GM18868 (cell line): ENCODE data around the gene SMAD3.
"Not testable (repeated sequence)": the region's sequence is repeated elsewhere in the genome, so short reads cannot be mapped to it uniquely, and the experiment has no call there.

Experiments used
- ATAC-seq: cut with Tn5 transposase; IDR thresholded peaks from one replicate; pipeline ENCODE4 v1.9.1; 2021; ENCODE audit warnings: mild to moderate bottlenecking, moderate library complexity; ENCODE audit not compliant: unreplicated experiment

SMAD3 gene

DNA sequence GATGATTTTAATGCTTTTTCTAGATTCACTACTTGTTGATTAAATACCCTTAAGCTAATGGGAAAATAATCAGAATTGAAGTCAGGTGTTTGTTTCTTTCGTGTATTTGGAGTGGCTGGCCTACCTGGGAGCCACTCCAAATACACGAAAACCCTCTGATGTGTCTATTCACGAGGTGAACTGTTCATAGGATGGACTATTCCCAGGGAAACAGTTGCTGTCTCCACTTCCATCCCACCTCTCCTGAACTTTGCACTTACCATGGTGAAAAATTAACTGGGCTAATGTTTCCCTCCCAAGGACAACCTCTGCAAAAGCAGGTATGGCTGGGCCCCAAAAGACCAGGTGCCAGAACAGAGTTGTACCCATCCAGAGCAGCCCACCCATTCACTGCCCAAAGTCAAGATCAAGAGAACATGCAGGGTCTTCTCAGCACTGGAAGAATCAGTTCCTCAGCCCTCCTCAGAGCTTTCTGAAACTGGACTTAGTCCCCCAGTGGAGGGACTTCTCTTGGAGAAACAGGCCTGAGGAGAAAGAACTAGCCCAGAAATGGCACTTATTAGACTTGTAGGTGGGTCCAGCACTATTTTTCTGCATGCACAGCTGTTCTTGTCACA is 2.9 kb upstream of the SMAD3 start:
- no peak for ATAC-seq

DNA sequence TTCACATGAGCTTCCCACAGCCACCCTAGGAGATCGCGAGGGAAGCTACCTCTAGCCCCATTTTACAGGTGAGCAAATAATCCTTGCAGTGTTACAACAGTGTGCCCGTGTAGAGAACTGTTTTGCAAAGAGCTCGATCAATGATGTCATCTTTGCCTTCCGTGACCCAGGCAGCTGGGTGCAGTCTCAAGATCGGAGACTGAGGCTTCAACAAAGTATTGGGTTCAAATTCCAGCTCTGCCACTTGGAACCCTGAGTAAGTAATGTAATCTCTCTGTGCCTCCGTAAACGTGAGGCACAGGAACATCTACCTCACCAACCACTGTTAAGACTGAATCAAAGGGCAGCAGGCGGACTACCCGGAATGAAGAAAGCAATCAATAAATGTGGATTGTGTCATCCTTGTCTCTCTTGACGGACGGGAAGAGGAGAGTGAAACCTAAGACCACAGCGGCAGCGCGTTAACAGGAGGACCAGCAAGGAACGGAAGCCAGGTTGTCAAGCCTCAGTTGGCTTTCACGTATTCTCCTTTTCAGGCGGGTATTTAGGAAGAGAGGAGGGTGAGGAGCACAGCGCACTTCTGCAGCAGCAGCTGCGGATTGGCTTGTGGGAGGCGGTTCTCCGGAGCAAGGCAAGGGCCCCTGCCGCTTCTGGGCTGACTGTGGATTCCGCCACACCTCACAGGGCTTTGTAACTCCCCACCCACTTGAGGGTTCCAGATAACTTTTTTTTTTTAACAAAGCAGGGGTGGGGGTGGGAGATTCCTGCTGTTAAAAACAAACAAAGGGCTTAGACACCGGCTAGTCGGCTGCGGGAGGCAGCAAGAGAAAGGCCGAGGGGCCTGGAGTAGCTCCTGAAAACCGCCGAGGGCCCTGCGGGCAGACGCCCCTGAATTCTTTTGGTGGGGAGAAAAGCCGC is 1.5 kb upstream of the SMAD3 start:
- ATAC-seq: no peak

DNA sequence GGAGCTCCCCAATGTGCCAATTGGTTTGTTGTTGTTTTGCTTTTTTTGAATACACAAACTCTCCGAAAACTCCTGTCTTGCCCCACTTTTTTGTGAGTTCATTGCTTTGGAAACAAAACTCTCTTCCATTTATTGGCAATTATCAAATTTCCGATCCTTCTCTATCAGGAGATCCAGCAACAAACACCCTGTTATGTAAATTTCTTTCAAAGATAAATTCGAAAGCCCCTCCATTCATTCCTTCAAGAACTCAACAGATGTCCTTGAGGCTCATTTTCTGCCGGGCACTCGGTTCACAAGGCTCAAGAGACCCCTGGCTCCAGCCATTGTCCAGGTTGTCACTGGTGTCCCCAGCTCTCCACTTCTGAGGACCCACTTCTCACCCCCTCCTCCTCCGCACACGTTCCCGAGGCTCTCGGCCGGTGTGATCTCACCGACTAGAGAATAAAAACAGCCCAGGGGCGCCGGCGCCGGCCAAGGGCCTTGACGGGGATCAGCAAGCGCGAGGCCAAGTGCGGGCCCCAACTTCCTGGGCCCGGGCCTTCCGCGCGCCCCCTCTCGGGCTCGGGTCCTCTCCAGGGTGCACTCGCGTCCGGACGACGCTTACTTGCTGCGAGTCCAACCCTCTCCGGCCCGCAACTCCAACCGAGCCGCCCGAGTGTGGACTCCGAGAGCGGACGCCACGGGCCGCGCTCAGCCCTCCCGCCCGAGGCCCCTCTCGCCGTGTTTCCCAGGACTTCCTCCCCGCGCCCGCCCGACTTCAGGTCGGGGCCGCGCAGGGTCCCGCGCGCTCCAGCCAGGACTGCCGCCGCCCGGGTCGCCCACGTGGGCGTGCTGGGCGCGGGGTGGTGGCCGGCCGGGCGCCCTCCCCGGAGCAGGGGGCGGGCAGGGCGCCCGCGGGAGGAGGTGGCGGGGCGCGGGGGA is 533 bp upstream of the SMAD3 start:
- ATAC-seq: peak; percentile 6

DNA sequence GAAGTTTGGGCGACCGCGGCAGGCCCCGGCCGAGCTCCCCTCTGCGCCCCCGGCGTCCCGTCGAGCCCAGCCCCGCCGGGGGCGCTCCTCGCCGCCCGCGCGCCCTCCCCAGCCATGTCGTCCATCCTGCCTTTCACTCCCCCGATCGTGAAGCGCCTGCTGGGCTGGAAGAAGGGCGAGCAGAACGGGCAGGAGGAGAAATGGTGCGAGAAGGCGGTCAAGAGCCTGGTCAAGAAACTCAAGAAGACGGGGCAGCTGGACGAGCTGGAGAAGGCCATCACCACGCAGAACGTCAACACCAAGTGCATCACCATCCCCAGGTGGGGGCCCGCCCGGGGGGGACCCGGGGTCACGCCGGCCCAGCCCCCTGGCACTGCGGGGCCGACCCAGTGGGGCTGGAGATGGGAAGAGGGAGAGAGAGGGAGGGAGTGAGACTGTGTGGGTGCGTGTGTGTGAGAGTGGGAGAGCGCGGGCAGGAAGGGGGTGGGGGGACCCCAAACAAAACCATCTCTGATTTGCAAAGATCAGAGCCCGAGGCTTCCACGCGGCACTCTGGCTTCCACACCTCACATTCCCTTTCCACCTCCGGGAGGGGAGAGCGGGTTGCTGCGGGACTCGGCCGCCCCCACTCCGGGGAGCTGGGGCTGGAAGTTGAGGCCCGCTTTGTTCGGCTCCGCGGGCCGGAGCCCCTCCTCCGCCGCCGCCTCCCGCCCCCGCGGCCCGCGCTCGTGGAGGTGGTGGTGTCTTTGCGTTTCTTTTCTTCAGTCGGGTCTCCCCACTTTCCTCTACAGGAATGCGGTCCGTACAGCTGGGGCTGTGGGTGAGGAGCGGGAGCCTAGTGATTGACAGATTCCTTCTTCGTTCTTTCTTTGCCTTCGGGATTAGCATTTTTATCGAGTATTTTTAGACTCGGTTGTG is 898 bp downstream of the SMAD3 start:
- ATAC-seq: no peak

DNA sequence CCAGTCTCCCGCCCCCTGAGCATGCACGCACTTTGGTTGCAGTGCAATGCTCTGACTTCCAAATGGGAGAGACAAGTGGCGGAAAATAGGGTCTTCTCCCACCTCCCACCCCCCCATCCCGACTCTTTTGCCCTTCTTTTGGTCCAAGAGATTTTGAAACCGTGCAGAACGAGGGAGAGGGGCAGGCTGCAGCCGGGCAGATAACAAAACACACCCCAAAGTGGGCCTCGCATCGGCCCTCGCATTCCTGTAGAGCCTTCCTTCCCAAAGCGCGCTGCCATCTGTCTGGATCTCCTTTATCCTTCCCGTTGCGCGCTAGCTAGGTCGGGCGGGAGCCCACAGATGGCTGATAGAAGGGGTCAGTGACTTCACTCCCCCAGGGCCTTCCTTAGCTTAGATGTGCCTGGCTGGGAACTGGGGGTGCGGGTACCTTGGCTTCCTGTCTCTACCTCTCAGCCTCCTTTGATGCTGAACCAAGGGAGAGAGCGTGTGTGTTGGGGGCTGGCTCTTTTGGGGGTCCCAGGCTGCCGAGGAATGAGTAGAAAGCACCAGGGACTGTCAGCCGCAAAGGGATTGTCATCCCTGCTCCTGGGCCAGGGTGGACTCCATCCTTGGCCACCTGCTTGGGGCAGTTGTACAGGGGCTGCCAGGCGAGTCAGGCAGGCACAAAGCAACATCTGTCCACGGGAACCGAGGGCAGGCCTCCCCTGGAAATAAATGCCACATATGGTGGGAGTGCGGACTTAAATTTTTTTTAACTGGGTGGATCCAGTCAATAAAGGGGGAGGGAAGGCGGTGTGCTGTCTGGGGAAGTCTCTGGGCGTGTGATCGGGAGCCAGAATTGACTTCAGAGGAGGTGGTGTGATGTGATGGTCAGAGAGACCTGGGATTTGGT is 1.8 kb downstream of the SMAD3 start:
- no peak for ATAC-seq

DNA sequence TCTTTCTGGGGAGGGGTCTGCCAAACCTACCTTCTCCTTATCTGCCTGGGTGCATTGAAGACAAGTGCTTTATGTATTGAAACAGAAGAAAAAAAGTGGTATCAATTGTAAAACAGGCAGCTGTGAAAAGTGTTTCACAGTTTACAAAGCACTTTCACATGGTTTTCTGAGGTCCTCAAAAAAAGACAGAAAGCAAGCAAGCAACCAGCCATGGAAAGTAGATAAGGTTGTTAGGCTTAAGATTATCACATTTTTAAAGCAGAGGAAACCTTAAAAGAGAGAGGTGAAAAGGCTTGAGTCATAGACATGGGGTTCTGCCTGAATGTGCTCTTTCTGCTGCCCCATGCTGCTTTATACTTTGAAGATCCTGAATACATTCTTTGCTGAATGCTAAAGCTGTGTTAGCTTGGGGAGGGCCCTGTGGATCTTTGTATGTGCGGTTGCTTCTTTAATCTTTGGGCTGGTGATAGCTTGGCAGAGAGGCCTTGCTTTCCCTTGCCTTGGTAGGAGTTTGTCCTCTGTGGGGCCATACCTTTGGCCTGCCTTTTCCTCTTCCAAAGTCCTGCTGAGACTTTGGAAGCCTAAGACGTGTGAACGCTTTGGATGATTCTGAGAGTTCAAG is 2.6 kb downstream of the SMAD3 start:
- no peak for ATAC-seq

DNA sequence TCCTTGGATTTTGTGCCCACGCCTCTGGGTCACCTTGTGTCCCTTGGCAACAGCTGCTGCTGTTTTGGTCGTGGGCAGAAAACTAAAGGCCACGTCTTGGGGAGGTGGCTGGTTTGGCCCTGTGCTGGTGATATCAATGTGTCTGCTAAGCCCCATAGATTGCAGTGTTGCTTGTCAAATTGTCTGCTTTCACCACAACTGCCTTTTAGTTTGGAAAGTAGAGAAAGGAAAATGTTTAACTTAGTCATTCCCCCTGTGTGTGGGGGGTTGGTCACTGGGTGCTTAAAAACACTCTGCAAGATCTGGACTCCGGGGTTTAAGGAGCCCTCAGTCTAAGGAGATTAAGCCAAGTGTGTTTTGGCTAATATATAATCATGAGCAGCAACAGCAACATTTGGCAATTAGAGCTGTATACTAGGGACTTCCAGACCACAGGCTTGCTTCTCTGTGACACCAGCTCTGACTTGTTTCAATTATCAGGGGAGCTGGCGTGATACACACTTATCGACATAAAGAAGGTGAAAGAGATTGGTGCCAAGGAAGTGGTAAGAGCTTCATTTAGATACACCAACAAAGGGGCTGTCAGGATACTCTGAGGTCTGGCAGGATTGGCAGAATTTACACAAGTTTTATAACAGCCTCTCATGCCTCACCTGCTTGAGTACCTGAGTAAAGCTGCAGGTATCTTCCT is 3.5 kb downstream of the SMAD3 start:
- ATAC-seq: no peak

DNA sequence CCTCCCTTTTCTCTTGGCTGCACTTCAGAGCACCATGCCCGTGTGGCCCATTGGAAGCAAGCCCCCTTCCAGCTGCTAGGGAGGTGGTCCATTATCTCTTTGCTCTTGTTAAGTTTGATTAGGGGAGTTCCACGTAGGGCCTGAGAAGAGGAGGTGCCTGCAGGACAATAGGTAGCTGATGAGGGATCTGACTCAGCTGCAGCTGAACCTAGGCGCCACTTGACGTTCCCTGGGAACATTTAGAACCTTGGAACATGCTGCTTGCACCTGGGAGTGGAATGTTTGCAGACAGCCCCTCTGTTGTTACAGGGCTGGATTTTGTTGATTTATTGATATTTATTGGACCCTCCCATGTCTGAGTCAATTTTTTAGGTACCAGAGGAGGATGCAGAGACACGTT is 4.7 kb downstream of the SMAD3 start:
- no peak for ATAC-seq

DNA sequence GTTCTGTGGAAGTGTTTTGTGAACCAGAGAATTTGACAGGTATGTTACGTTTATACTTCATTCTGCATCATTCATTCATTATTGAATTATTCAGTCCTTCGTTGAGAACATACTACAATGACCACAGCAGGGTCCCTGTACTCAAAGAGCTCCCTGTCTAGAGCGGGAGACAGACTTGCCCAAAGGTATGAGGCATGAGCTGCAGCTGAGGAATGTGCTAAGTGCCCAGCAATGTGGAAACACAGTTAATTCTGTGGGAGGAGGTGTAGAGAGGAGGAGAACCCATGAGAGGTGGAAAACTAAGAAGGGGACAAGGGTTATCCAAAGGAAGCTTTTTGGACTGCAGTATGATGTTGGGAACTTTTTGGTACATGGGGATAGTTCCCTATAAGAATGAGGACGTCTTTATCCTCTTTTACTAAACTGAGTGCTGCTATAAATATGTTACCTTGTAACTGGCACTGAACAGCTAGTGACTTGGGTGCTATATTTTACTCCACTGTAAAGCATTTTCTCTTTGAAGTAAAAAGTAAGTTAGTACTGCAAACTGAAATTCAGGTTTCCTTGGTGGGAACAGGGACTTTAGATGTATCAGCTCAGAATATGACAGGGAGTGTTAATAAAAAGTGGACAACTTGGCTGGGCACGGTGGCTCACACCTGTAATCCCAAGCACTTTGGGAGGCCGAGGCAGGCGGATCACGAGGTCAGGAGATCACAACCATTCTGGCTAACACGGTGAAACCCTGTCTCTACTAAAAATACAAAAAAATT is 5.7 kb downstream of the SMAD3 start:
- no peak for ATAC-seq

DNA sequence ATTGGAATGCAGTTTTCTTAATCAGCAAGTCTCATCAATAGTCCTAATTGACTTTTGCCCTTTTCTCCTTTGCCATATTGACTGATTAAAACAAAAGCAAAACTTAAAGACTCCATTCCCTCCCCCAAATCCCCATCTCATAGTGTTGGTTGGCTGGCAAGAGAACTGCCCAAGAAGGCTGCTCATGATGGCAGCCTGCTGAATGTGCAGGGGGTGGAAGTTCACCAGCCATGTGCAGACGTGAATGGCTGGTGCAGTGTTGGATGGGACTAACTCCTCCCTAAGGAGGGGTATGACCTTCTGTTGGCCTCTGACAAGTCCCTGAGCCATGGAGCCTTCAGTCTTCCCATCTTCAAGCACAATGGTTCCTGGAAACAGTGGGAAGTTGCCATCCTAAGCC is 7.0 kb downstream of the SMAD3 start:
- no peak for ATAC-seq

DNA sequence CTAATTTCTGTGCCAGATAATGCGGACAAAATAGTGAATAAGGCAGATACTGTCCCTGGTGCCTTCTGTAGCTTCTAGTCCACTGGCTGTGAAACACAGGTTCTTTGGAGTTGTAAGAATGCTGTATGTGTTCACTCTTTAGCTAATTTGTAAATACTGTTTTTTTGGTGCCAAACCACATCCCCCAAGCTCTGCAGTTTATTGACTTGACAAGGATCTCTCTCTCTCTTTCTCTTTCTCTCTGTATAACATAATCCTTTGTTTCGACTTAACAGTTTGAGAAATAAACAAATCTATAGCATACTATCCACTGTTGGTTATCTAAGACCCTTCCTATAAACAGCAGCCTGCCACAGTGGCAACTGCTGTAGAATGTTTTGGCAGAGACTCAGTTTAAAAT is 7.6 kb downstream of the SMAD3 start:
- ATAC-seq: no peak

DNA sequence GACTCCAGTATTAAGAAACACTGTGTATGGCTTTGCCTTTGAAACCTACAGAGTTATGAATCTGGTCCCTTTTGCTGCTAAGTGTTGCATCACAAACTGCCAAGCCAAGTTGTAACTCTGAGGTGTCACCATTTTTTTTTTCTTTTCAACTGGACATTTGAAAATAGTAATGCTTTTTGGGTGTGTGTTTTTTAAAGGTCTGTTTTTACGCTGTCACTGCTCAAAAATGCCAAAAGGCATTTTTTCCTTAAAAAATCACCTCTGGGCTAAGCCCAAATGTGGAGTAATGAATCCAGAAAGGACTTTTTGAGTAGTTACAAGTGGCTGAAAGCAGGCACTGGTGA is 9.5 kb downstream of the SMAD3 start:
- ATAC-seq: no peak

DNA sequence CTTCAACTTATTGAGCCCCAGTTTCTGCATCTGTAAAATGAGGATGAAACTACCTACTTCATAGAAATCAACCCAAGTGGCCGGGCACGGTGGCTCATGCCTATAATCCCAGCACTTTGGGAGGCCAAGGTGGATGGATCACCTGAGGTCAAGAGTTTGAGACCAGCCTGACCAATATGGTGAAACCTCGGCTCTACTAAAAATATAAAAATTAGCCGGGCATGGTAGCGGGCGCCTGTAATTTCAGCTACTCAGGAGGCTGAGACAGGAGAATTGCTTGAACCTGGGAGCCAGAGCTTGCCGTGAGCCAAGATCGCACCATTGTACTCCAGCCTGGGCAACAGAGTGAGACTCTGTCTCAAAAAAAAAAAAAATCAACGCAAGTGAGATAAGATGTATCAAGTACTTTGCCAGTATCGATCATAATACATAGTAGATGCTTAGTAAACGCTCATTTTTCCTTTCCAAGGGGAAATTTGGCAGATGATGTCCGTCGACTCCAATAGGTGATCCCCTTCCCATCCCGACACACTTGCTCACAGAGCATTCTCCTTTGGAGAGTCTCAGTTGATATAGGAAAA is 10.2 kb downstream of the SMAD3 start:
- ATAC-seq: not testable (repeated sequence)

DNA sequence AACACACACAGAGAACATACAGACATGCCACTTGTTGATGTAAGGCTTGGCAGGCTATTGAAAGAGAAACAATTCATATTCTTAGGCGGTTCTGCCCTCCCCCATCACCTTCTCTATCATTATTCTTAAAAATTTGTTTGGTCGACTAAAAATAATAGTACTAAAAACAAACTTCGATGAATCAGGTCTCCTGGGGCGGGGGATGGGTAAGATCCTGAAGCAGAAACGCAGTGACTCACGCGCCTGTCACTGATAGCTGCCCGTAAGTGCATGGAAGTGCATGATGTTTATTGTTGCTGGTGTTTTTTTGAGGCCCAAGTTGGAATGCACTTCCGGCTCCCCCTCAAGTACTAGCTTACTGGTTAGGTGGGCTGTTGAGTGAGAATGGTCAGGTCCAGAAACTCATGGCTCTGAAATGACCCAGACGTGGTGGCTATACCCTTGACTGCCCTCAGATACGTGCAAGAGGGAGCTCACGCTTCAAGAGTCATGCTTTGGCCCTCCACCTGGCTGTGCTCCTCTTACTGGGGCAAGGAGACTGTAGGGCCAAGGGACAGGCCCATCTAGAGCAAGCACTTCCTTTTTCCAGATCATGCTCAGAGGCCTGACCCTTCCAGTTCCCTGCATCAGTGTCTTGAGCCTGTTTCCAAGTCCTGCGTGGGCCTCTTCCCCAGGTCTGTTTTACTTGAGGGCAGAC is 10.9 kb downstream of the SMAD3 start:
- ATAC-seq: peak; percentile 40

DNA sequence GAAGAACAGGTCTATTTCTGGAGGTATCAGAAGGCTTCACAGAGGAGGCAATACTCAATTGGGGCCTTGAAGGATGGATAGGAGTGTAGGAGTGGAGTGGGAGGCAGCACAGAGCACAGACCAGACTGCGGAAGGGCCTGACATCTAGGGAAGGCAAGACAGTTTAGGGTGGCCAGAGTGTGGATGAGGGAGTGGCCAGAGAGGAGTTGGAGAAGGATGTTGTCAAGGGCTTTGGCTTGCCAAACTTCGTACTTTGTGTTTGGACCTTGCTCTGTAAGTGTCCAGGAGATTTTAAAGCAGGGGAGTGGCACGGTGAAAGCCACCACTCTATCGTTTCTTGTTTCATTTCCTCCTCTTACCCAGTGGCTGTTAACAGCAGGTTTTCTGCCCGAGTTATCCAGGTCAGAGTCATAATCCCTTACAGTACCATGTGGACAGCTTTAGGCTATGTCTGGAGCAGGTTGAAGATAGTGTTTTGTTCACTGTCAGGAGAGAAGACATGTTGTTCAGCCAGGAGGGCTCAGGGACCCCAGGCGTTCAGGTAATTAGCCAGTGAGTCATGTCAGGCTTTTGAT is 12.3 kb downstream of the SMAD3 start:
- no peak for ATAC-seq

DNA sequence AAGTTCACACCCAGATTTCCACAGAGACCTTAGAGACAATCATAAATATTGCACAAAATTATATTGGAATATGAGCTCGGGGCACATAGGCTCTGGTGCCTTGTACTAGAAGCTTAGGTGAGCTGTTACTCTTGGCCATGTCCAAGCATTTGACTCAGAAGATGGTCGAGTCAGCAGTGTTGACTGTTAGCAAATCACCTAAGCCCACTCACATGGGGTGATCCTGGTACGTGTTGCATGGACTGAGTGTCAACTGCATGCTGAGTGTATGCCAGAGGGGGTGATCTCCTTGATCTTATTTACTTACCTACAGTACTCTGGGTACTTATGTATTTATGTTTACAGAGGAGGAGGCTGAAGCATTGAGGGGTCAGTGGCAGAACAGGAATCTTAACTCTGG is 14.0 kb downstream of the SMAD3 start:
- no peak for ATAC-seq
